Measurements from ENCODE around the gene TBX4.

DNA sequence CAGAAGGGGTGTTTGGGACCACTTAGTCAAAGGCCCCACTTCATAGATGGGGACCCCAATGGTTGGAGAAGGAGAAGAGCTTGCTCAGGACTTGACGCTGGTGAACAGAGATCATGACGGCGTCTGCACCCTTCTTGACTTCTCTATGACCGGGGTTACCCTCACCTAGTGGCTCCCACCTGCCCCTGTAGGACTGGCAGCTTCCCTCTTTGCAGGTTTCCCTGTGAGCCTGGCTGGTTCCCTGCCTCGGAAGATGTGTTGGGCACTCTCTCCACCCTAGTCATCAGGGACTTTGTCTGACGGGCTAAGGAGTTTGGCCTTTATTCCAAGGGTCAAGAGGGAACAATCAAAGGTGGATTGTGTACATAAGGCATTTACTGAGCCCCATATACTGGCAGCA lies 22.7 kb downstream of the TBX4 start:
- TF ChIP-seq, protein P1, sequence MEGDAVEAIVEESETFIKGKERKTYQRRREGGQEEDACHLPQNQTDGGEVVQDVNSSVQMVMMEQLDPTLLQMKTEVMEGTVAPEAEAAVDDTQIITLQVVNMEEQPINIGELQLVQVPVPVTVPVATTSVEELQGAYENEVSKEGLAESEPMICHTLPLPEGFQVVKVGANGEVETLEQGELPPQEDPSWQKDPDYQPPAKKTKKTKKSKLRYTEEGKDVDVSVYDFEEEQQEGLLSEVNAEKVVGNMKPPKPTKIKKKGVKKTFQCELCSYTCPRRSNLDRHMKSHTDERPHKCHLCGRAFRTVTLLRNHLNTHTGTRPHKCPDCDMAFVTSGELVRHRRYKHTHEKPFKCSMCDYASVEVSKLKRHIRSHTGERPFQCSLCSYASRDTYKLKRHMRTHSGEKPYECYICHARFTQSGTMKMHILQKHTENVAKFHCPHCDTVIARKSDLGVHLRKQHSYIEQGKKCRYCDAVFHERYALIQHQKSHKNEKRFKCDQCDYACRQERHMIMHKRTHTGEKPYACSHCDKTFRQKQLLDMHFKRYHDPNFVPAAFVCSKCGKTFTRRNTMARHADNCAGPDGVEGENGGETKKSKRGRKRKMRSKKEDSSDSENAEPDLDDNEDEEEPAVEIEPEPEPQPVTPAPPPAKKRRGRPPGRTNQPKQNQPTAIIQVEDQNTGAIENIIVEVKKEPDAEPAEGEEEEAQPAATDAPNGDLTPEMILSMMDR (optimal IDR thresholded peaks at IDR 0.05 in 1 of 3, IDR thresholded peaks at IDR 0.05 in 1 of 3, conservative IDR thresholded peaks at IDR 0.05 in 1 of 3; ENCODE audit: extremely low read depth in 1 of 3, insufficient read depth in 2 of 3, low read length in 3 of 3), result no peak
- no peak for TF ChIP-seq EZH2 (IDR thresholded peaks at IDR 0.05; ENCODE audit: low read length)
